ENCODE results near the gene TRABD. TPM values are rescaled to one million over a fixed set of nuclear protein-coding genes. Genes with fewer than 3 reads are reported as not detected.
A peak's percentile ranks its signal among the peaks of the same experiment; 100 is the strongest.

The TRABD gene
- total and polyA plus RNA-seq, 2 donors from 2014 or later, result 34.2 to 56.3 TPM

GRCh38 chr22:50244420-50245213 lies 58.9 kb downstream of the TRABD start, which contains the start of gene TUBGCP6:
Gene TUBGCP6, minus strand, starts transcription at chr22:50245023. Its CDS starts 564 bp downstream, at chr22:50244459.
- intact Hi-C loops (cut with DNase I), result no loop called here
- no peak for FAIRE-seq

GRCh38 chr22:50245214-50246072 lies 59.7 kb downstream of the TRABD start:
- DNase-seq (peak in 1 of 5 donors; percentile 71), FAIRE-seq (no peak)
- peak overlapping the region; percentile 75 to 93 (median 89) for H3K4me3 ChIP-seq (ENCODE audit: low read length in 3 of 3)
- H3K27me3 ChIP-seq (ENCODE audit: control insufficient read depth, insufficient read depth, low read length), result no peaks in the 10 kb centered on the region
- peaks cover 0 to 11% (median 0%) of the 10 kb centered on the region in 3 donors for H3K36me3 ChIP-seq (ENCODE audit: control insufficient read depth in 2 of 3, insufficient read depth in 3 of 3, low read length in 3 of 3)
- no peak for TF ChIP-seq CTCF (IDR thresholded peaks at IDR 0.05; ENCODE audit: borderline replicate concordance, extremely low read depth, insufficient read depth)
- H3K27ac ChIP-seq (ENCODE audit: low read depth in 2 of 2, low read length in 2 of 2), result peak overlapping the region; percentile 83 to 90
- H3K9ac ChIP-seq (ENCODE audit: low read length in 3 of 3), result peak overlapping the region; percentile 55 to 93 (median 85)
- H3K4me1 ChIP-seq (ENCODE audit: control insufficient read depth in 2 of 3, insufficient read depth in 2 of 3, low read depth in 1 of 3, low read length in 3 of 3), result peaks cover 4 to 44% (median 16%) of the 10 kb centered on the region in 3 donors
- intact Hi-C loops (cut with DNase I), result no loop called here
- H3K9me3 ChIP-seq (ENCODE audit: control insufficient read depth in 2 of 3, insufficient read depth in 1 of 3, low read length in 3 of 3), result no peaks in the 10 kb centered on the region

More at GRCh38 chr22:50244420-50245213, 58.9 kb downstream of the TRABD start, which contains the start of gene TUBGCP6:
- peak; percentile 93 to 99 (median 97) for DNase-seq
- Histone ChIP-seq H3K9me3 (ENCODE audit: control insufficient read depth in 2 of 3, insufficient read depth in 1 of 3, low read length in 3 of 3) (no peaks in the 10 kb centered on the region), H3K4me1 (ENCODE audit: control insufficient read depth in 2 of 3, insufficient read depth in 2 of 3, low read depth in 1 of 3, low read length in 3 of 3) (peaks cover 4 to 36% (median 11%) of the 10 kb centered on the region in 3 donors), H3K9ac (ENCODE audit: low read length in 3 of 3) (peak within 1 kb of the TSS; percentile 72 to 93 (median 85)), H3K36me3 (ENCODE audit: control insufficient read depth in 2 of 3, insufficient read depth in 3 of 3, low read length in 3 of 3) (peaks cover 0 to 19% (median 0%) of the 10 kb centered on the region in 3 donors), H3K27me3 (ENCODE audit: control insufficient read depth, insufficient read depth, low read length) (no peaks in the 10 kb centered on the region), H3K4me3 (ENCODE audit: low read length in 3 of 3) (peak within 1 kb of the TSS; percentile 75 to 93 (median 89)), H3K27ac (ENCODE audit: low read depth in 2 of 2, low read length in 2 of 2) (peak within 1 kb of the TSS; percentile 83 to 90)
- peak; percentile 9 for TF ChIP-seq CTCF (IDR thresholded peaks at IDR 0.05; ENCODE audit: borderline replicate concordance, extremely low read depth, insufficient read depth)

- no peak overlapping the region for H3K4me3 ChIP-seq (ENCODE audit: low read length in 3 of 3)
These were observed 60.8 kb downstream of the TRABD start for GRCh38 chr22:50246242-50247175.

More at GRCh38 chr22:50246242-50247175, 60.8 kb downstream of the TRABD start:
- Histone ChIP-seq H3K4me1 (ENCODE audit: control insufficient read depth in 2 of 3, insufficient read depth in 2 of 3, low read depth in 1 of 3, low read length in 3 of 3) (peaks cover 4 to 43% (median 14%) of the 10 kb centered on the region in 3 donors), H3K27me3 (ENCODE audit: control insufficient read depth, insufficient read depth, low read length) (no peaks in the 10 kb centered on the region), H3K36me3 (ENCODE audit: control insufficient read depth in 2 of 3, insufficient read depth in 3 of 3, low read length in 3 of 3) (peaks cover 0 to 10% (median 0%) of the 10 kb centered on the region in 3 donors), H3K9ac (ENCODE audit: low read length in 3 of 3) (no peak overlapping the region), H3K9me3 (ENCODE audit: control insufficient read depth in 2 of 3, insufficient read depth in 1 of 3, low read length in 3 of 3) (no peaks in the 10 kb centered on the region), H3K27ac (ENCODE audit: low read depth in 2 of 2, low read length in 2 of 2) (no peak overlapping the region)
- FAIRE-seq (no peak), DNase-seq (peak in 1 of 5 donors; percentile 53)
- intact Hi-C loops (cut with DNase I), result no loop called here
- TF ChIP-seq CTCF (IDR thresholded peaks at IDR 0.05; ENCODE audit: borderline replicate concordance, extremely low read depth, insufficient read depth), result peak; percentile 1

Measured in kidney (tissue), 14 donors.